Vagina (tissue), 2 donors: ENCODE results near the gene BGN. TPM values are rescaled to one million over a fixed set of nuclear protein-coding genes. Genes with fewer than 3 reads are reported as not detected.
A peak's percentile ranks its signal among the peaks of the same experiment; 100 is the strongest.

Experiments used
- DNase-seq, 2 donors: peaks; one replicate each; pipeline ENCODE4 v3.0.0-alpha.2; 2017; ENCODE audit errors: extremely low spot score in 2 of 2
- H3K27ac ChIP-seq: fragments of 200-600 bp; sonication (generic); one replicate; pipeline ENCODE4 v1.5.1; 2019
- H3K27me3 ChIP-seq: fragments of 200-600 bp; sonication (generic); one replicate; pipeline ENCODE4 v1.5.1; 2019
- H3K36me3 ChIP-seq, 2 donors: fragments of 200-600 bp; sonication (generic); one replicate each; pipeline ENCODE4 v1.5.1; 2017 to 2019
- H3K4me1 ChIP-seq: fragments of 200-600 bp; sonication (generic); one replicate; pipeline ENCODE4 v1.5.1; 2019
- H3K4me3 ChIP-seq, 2 donors: fragments of 200-600 bp; sonication (generic); 1 replicate in 1 of 2; 2 replicates in 1 of 2; pipeline ENCODE4 v1.5.1; 2016 to 2019
- H3K9me3 ChIP-seq: fragments of 200-600 bp; sonication (generic); one replicate; pipeline ENCODE4 v1.5.1; 2019
- CTCF ChIP-seq, 3 experiments: fragments of 450-650 bp in 2 of 3; fragments of 200-600 bp in 1 of 3; sonication (generic) in 1 of 3; IDR thresholded peaks; one replicate each; pipeline ENCODE4 v1.5.1; 2017 to 2019; ENCODE audit warnings: antibody characterized with exemption in 3 of 3, mild to moderate bottlenecking in 2 of 3, moderate library complexity in 2 of 3
- POLR2A ChIP-seq, 2 donors: fragments of 450-650 bp; IDR thresholded peaks; one replicate each; pipeline ENCODE4 v1.6.1; 2017; ENCODE audit warnings: antibody characterized with exemption in 2 of 2, mild to moderate bottlenecking in 2 of 2, moderate library complexity in 2 of 2
- POLR2AphosphoS5 ChIP-seq, 2 donors: sonication (generic); formaldehyde crosslinking; IDR thresholded peaks; one replicate each; pipeline ENCODE4 v1.9.0; 2017; ENCODE audit warnings: antibody characterized with exemption in 2 of 2, mild to moderate bottlenecking in 2 of 2, low read depth in 1 of 2; ENCODE audit not compliant: insufficient read depth in 1 of 2
- intact Hi-C: fragments of 100-400 bp; cut with DNase I; formaldehyde crosslinking; loops from one replicate; pipeline ENCODE4 v1.15.1; 2023
- total RNA-seq: library from RNA; depleted of rRNA; stranded (reverse); fragments of >200 nt; gene quantifications from one replicate; pipeline ENCODE4 v1.2.3, GENCODE V29; 2016

BGN gene
- 106 TPM for total RNA-seq

GRCh38 chrX:153494541-153495361 is at the start of gene BGN:
BGN (plus strand) TSS chrX:153494980; CDS start chrX:153504632, 9,652 bp downstream.
- peak within 1 kb of the TSS; percentile 72 for H3K27ac ChIP-seq
- no peaks in the 10 kb centered on the region for H3K36me3 ChIP-seq
- peaks cover 47% of the 10 kb centered on the region for H3K4me1 ChIP-seq
- TF ChIP-seq POLR2AphosphoS5 (IDR thresholded peaks at IDR 0.05; ENCODE audit: insufficient read depth in 1 of 2, low read depth in 1 of 2) (no peak), CTCF (IDR thresholded peaks at IDR 0.05) (peak in 1 of 3 experiments; percentile 44)
- peak within 1 kb of the TSS; percentile 43 to 44 for H3K4me3 ChIP-seq
- intact Hi-C loops = loop anchor here (2.0 kb wide), 1 partner anchor 24 kb away; the partner anchor contains the start of gene HAUS7
- no peak for DNase-seq
- H3K27me3 ChIP-seq = no peaks in the 10 kb centered on the region
- H3K9me3 ChIP-seq = no peaks in the 10 kb centered on the region

GRCh38 chrX:153445106-153445855 is 49.5 kb upstream of the BGN start:
- TF ChIP-seq POLR2A (IDR thresholded peaks at IDR 0.05) (no peak), CTCF (IDR thresholded peaks at IDR 0.05) (no peak), POLR2AphosphoS5 (IDR thresholded peaks at IDR 0.05; ENCODE audit: insufficient read depth in 1 of 2, low read depth in 1 of 2) (no peak)
- DNase-seq = no peak
- intact Hi-C loops = no loop called here

GRCh38 chrX:153445856-153446635 is 48.7 kb upstream of the BGN start, which contains the start of gene TREX2:
TREX2 (minus strand) TSS chrX:153446056; CDS start chrX:153445430, 626 bp downstream.
- intact Hi-C loops = no loop called here
- TF ChIP-seq POLR2A (IDR thresholded peaks at IDR 0.05) (no peak), CTCF (IDR thresholded peaks at IDR 0.05) (no peak), POLR2AphosphoS5 (IDR thresholded peaks at IDR 0.05; ENCODE audit: insufficient read depth in 1 of 2, low read depth in 1 of 2) (no peak)
- no peaks in the 10 kb centered on the region for H3K27me3 ChIP-seq
- no peak for DNase-seq
- no peaks in the 10 kb centered on the region for H3K4me1 ChIP-seq
- H3K27ac ChIP-seq = no peak within 1 kb of the TSS
- no peaks in the 10 kb centered on the region for H3K9me3 ChIP-seq
- no peaks in the 10 kb centered on the region for H3K36me3 ChIP-seq
- H3K4me3 ChIP-seq = no peak within 1 kb of the TSS

More at GRCh38 chrX:153445106-153445855, 49.5 kb upstream of the BGN start:
- Histone ChIP-seq H3K4me1 (no peaks in the 10 kb centered on the region), H3K27ac (no peak overlapping the region), H3K9me3 (no peaks in the 10 kb centered on the region), H3K4me3 (no peak overlapping the region), H3K36me3 (no peaks in the 10 kb centered on the region), H3K27me3 (no peaks in the 10 kb centered on the region)

GRCh38 chrX:153446636-153446936 is 48.2 kb upstream of the BGN start:
- Histone ChIP-seq H3K4me3 (no peak overlapping the region), H3K27ac (no peak overlapping the region), H3K9me3 (no peaks in the 10 kb centered on the region), H3K27me3 (no peaks in the 10 kb centered on the region), H3K36me3 (no peaks in the 10 kb centered on the region), H3K4me1 (no peaks in the 10 kb centered on the region)
- intact Hi-C loops = no loop called here
- TF ChIP-seq POLR2AphosphoS5 (IDR thresholded peaks at IDR 0.05; ENCODE audit: insufficient read depth in 1 of 2, low read depth in 1 of 2) (no peak), POLR2A (IDR thresholded peaks at IDR 0.05) (no peak), CTCF (IDR thresholded peaks at IDR 0.05) (no peak)
- no peak for DNase-seq
